AG20443 (cell line): Measurements from ENCODE around the gene PPHLN1.
A peak's percentile ranks its signal among the peaks of the same experiment; 100 is the strongest.
"Not testable (repeated sequence)": the region's sequence is repeated elsewhere in the genome, so short reads cannot be mapped to it uniquely, and the experiment has no call there.

Experiments used
- DNase-seq: peaks from one replicate; pipeline ENCODE4 v3.0.0; 2012; ENCODE audit warnings: low spot score, mixed read lengths

Gene PPHLN1

DNA sequence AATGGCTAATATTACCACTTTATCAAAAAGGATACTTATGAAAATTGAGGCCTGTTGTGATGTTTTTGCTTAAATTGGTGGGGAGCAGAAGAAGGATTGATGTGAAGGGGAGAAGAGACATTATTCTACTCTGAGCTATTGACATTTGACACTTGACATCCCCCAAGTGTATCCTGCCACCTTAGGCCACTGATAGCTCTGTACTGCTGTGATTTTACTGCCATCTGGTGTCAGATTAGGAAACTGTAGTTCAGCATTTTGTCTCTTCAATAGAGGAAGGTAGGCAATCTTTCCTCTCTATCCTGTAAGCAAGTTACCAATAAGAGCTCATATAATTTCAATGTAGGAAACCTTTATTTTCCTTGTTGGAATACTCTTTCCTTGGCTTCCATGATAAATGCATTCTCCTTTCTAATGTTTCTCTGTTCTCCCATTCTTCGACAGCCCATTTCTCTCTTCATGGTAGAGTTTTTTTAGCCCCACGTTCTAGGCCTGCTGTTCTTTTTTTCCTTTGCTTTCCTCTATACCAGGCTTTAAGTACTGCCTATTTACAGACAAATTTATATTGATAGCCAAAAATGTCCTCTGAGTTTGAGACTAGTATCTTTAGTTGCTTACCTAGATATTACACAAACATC, 46.3 kb downstream of the PPHLN1 start:
- DNase-seq, result peak; percentile 50

- no peak for DNase-seq
Observed at GRCh38 chr12:42373669-42374068, 47.7 kb downstream of the PPHLN1 start.

- no peak for DNase-seq
Observed at GRCh38 chr12:42380733-42381132, 54.8 kb downstream of the PPHLN1 start.

- peak; percentile 30 for DNase-seq
Observed at GRCh38 chr12:42382013-42382696, 56.2 kb downstream of the PPHLN1 start.

- no peak for DNase-seq
Observed at GRCh38 chr12:42385326-42385841, 59.4 kb downstream of the PPHLN1 start.

GRCh38 chr12:42386308-42386707, 60.3 kb downstream of the PPHLN1 start:
- no peak for DNase-seq

DNA sequence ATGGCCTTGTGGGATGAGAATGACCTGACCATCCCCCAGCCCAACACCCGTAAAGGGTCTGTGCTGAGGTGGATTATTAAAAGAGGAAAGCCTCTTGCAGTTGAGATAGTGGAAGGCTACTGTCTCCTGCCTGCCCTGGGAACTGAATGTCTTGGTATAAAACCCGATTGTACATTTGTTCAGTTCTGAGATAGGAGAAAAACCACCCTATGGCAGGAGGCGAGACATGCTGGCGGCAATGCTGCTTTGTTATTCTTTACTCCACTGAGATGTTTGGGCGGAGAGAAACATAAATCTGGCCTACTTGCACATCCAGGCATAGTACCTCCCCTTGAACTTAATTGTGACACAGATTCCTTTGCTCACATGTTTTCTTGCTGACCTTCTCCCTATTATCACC, 62.1 kb downstream of the PPHLN1 start:
- not testable (repeated sequence) for DNase-seq

DNA sequence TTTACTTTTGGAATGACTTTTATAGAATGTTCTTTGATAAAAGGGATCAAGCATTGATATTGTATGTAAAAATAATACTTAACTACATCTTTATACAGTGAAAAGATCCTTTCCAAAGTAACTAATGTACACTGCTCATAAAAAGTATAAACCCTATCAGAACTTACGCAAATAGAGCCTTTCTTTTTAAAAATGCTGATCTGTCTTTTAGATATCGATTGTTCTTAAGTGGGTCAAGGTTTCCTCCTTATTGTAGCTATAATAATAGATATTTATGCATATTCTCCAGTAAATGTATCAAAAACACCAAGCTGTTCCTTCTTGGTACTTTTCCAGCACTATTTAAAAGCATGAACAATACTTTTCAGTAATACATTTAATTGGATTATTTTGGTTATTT, 68.5 kb downstream of the PPHLN1 start:
- DNase-seq, result no peak

- DNase-seq, result no peak
Observed at GRCh38 chr12:42396473-42397259, 70.7 kb downstream of the PPHLN1 start.

GRCh38 chr12:42402821-42403411, 76.9 kb downstream of the PPHLN1 start:
- DNase-seq, result no peak

GRCh38 chr12:42407306-42407705, 81.3 kb downstream of the PPHLN1 start:
- DNase-seq, result peak; percentile 6

DNA sequence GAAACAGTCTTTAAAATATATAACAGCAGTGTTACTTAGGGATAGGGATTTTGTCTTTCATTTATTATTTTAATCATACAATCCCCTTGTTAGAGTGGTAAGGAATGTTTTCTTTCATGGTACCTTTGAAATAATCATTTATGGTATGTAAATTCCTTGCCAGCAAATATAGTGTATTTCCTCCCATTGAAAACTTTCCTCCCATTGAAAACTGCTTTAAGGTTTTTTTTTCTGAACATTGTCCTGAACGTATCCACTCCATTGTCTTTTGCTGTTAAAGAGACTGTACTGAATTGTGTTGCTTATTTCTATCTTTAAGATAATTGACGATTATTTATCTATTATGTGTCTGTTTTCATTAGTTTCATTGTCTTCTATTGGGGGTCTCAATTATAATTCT, 83.5 kb downstream of the PPHLN1 start:
- DNase-seq, result no peak

GRCh38 chr12:42410340-42410739, 84.4 kb downstream of the PPHLN1 start:
- DNase-seq, result no peak

GRCh38 chr12:42420395-42420794, 94.4 kb downstream of the PPHLN1 start:
- no peak for DNase-seq

- DNase-seq, result peak; percentile 22
Observed at GRCh38 chr12:42421844-42422779, 96.1 kb downstream of the PPHLN1 start.

DNA sequence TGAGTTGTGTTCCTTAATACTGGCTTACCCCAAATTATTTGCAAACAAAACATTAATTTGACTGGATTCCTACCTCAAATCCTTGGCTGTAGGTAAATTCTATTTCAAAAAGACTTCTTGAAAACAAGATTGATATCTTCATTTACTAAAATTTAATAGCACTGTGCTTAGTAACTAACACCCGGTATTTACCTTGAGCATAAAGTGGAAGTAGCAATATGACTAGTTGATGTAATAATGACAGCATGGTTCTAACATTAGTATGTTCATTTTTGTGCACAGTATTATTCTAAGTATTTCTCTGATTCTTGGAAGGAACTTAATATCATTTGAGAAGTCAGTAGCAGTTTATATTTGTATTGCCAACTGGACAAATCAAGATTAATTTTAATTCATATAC, 96.8 kb downstream of the PPHLN1 start:
- no peak for DNase-seq

DNA sequence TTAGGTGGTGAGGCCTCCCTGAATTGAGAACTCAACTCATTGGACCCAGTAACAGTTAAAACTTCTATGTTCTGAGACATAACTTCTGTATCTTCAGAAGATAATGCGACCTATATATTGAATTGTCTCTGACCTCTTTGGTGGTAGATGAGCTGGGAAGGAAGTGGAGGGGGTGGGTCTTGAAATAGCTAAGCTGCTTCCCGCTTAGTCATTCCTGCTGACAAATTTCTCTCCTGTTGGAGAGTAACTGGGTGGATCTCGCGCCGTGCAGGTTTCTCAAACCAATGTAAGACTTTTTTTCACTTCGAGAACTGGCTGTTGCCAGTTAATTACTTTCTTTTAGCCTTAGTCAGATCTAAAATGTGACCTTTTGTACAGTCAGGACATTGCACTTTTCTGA, 100.8 kb downstream of the PPHLN1 start:
- peak; percentile 11 for DNase-seq

DNA sequence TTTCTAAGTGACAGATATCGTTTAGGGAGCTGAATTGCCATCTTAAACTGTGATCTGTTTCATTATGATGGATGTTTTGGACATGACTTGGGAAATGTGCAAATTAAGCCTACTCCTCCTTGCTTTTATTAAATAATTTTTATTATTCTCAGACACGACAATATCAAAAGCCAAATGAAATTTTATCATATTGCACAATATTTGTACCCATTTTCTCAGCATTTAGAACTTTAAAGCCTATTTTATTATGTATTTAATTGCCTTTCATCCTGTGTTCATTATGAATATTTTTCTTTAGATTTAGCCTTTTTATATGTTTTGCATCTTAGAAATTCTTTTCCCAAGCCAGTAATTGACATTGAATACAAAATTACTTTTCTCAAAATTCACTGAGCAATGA, 102.9 kb downstream of the PPHLN1 start:
- no peak for DNase-seq

DNA sequence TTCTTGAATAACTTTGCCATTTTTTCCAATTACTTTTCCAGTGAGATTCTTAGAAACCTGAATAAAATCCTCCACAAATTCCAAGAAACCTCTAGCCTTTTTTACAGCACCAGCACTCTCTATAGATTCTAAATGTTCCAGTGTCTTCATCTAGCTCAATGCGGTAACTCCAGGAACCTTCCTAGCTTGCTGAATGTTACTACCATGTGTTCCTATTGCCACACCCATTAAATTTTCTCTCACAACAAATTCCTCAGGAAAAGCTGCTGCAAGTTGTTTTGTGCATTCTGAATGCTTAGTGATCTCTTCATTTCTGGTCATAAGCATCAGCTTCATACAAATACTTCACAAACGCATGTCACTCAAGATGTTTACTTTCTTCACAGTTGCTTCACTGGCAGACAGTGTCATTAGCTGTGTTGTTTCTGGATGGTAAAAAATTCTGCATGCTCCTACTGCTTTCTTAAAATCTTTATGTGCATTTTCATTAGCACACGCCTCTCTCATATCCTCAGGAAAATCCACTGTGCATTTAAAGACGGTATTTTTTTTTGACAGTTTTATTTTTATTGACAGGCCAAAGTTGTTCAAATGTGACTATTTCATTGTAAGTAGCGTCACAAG, 106.7 kb downstream of the PPHLN1 start:
- DNase-seq, result no peak

DNA sequence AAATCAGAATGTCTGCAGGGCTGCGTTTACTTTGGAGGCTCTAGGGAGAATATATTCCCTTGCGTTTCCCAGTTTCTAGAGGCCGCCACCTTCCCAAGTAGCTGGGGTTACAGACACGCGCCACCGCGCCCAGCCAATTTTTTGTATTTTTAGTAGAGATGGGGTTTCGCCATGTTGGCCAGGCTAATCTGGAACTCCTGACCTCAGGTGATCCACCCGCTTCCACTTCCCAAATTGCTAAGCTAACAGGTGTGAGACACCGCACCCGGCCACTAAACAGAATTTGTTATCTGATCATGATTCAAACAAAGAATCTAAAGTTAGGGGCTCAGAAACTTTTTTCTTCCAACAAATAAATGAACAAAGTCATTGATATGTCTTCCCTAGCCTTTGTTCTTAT, 114.6 kb downstream of the PPHLN1 start:
- no peak for DNase-seq

DNA sequence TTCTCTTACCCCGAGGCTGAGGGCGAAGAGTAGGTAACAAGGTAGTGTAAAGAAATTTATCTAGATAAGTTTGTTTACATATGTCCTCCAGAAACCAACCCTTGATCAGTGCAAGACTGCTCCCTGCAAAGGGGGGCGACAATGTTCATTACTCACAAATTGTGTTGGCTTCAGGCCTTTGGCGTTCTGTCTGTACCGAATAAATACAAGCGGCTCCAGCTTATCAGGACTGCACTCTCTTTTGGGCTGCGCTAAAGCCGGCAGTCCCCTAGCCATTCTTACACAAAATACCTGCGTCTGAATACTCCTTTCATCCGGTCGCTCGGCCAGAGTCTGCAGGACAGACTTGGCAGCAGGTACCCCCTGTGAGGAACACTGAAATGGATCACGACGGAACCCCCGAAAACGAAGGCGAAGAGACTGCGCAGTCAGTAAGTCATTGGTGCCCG, 116.4 kb downstream of the PPHLN1 start:
- no peak for DNase-seq
